ENCODE results near the gene L3MBTL4.

DNA sequence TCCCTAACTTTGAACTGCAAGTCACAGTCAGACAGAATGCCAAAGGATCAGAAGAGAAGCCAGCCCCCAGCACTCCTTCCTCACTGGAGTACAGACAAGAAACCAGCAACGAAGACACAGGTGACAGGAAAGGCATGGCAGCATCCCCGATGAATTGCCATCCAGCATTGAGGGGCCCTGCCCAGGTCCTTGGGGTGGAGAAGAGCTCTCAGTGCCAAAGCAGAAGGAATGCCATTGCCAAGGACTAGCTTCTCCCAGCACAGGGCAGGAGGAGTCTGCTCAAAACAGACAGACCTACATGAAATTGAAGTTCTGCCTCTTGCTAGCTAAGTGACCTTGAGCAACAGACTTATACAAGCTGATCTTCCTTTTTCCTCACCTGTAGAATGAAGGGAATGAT, 220.1 kb downstream of the L3MBTL4 start:
- TF ChIP-seq POLR2A (IDR thresholded peaks at IDR 0.05; ENCODE audit: low read depth, low read length) (no peak), RCOR1 (conservative IDR thresholded peaks at IDR 0.05; ENCODE audit: low read depth, low read length) (no peak), JUND (IDR thresholded peaks at IDR 0.05; ENCODE audit: low read depth, low read length) (no peak), NR2C1 (IDR thresholded peaks at IDR 0.05) (no peak), SMC3 (IDR thresholded peaks at IDR 0.05; ENCODE audit: borderline replicate concordance, low read length) (no peak), YBX1 (IDR thresholded peaks at IDR 0.05) (no peak), CBX5 (IDR thresholded peaks at IDR 0.05; ENCODE audit: low read depth) (no peak), TAF1 (IDR thresholded peaks at IDR 0.05; ENCODE audit: borderline replicate concordance, low read depth, low read length) (no peak), JUNB (IDR thresholded peaks at IDR 0.05) (no peak), POLR2AphosphoS5 (IDR thresholded peaks at IDR 0.05; ENCODE audit: low read length) (no peak)
- TF ChIP-seq, protein P1, sequence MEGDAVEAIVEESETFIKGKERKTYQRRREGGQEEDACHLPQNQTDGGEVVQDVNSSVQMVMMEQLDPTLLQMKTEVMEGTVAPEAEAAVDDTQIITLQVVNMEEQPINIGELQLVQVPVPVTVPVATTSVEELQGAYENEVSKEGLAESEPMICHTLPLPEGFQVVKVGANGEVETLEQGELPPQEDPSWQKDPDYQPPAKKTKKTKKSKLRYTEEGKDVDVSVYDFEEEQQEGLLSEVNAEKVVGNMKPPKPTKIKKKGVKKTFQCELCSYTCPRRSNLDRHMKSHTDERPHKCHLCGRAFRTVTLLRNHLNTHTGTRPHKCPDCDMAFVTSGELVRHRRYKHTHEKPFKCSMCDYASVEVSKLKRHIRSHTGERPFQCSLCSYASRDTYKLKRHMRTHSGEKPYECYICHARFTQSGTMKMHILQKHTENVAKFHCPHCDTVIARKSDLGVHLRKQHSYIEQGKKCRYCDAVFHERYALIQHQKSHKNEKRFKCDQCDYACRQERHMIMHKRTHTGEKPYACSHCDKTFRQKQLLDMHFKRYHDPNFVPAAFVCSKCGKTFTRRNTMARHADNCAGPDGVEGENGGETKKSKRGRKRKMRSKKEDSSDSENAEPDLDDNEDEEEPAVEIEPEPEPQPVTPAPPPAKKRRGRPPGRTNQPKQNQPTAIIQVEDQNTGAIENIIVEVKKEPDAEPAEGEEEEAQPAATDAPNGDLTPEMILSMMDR (IDR thresholded peaks at IDR 0.05 in 2 of 3, conservative IDR thresholded peaks at IDR 0.05 in 1 of 3; ENCODE audit: control insufficient read depth in 2 of 3, extremely low read depth in 1 of 3, insufficient read depth in 1 of 3, low read depth in 3 of 3, low read length in 3 of 3), result no peak
